NCI-H524 treated with DMSO at 0.1 percent for 48 hours (cell line): ENCODE measurements around the gene GBF1.

Experiments
- DNase-seq: peaks from one replicate; lab custom pipeline; 2025; lab: John Stamatoyannopoulos, UW

Gene GBF1

GRCh38 chr10:102394801-102395399 lies 149.6 kb downstream of the GBF1 start:
- no peak for DNase-seq

GRCh38 chr10:102395400-102396316 lies 150.3 kb downstream of the GBF1 start, which contains the start of gene NFKB2:
Gene NFKB2 (plus strand): TSS chr10:102395705. CDS start chr10:102395960, 255 bp downstream.
- no peak for DNase-seq

GRCh38 chr10:102396317-102396650 lies 151.0 kb downstream of the GBF1 start:
- no peak for DNase-seq

- DNase-seq: no peak
Measured at GRCh38 chr10:102396730-102397151, 151.4 kb downstream of the GBF1 start.

- DNase-seq: no peak
Measured at GRCh38 chr10:102397222-102398171, 152.2 kb downstream of the GBF1 start.

- no peak for DNase-seq
Measured at GRCh38 chr10:102398172-102399020, 153.1 kb downstream of the GBF1 start.

GRCh38 chr10:102399217-102400021 lies 154.1 kb downstream of the GBF1 start:
- DNase-seq: no peak

- no peak for DNase-seq
Measured at GRCh38 chr10:102400076-102400475, 154.7 kb downstream of the GBF1 start.

- no peak for DNase-seq
Measured at GRCh38 chr10:102400598-102401341, 155.4 kb downstream of the GBF1 start.

GRCh38 chr10:102401342-102401654 lies 156.0 kb downstream of the GBF1 start:
- DNase-seq: no peak

GRCh38 chr10:102401735-102402511 lies 156.6 kb downstream of the GBF1 start:
- DNase-seq: no peak

- DNase-seq: no peak
Measured at GRCh38 chr10:102402512-102402896, 157.2 kb downstream of the GBF1 start.

- no peak for DNase-seq
Measured at GRCh38 chr10:102403115-102403514, 157.8 kb downstream of the GBF1 start.

GRCh38 chr10:102404361-102405107 lies 159.2 kb downstream of the GBF1 start:
- no peak for DNase-seq

- no peak for DNase-seq
Measured at GRCh38 chr10:102405108-102405571, 159.8 kb downstream of the GBF1 start.

GRCh38 chr10:102405632-102406031 lies 160.3 kb downstream of the GBF1 start:
- DNase-seq: no peak

- DNase-seq: no peak
Measured at GRCh38 chr10:102406815-102407214, 161.5 kb downstream of the GBF1 start.

- DNase-seq: no peak
Measured at GRCh38 chr10:102407425-102408130, 162.2 kb downstream of the GBF1 start.
